Cardiac fibroblast (primary cell): ENCODE data around the gene ACKR3.

Experiments used
- DNase-seq, 2 donors: peaks; one replicate each; pipeline versions ENCODE4 v3.0.0 to v3.0.0-alpha.2; 2010; ENCODE audit warnings: low read depth in 2 of 2
- H3K4me3 ChIP-seq, 2 donors: replicated peaks in 1 of 2; 1 replicate in 1 of 2; 2 replicates in 1 of 2; pipeline ENCODE4 v1.5.1; 2011; ENCODE audit warnings: low read depth in 2 of 2, low read length in 2 of 2, mild to moderate bottlenecking in 2 of 2, moderate library complexity in 1 of 2
- CTCF ChIP-seq: IDR thresholded peaks from one replicate; pipeline ENCODE4 v1.5.1; 2011; ENCODE audit warnings: low read depth, mild to moderate bottlenecking, low read length, inconsistent platforms

Gene ACKR3

GRCh38 chr2:236582968-236583367 lies 13.3 kb downstream of the ACKR3 start:
- H3K4me3 ChIP-seq, result no peak overlapping the region
- no peak for TF ChIP-seq CTCF
- no peak for DNase-seq

- H3K4me3 ChIP-seq, result no peak overlapping the region
- DNase-seq, result no peak
- no peak for TF ChIP-seq CTCF
These were observed 14.1 kb downstream of the ACKR3 start for GRCh38 chr2:236583621-236584203.

- TF ChIP-seq CTCF, result no peak
- no peak for DNase-seq
- H3K4me3 ChIP-seq, result no peak overlapping the region
These were observed 15.1 kb downstream of the ACKR3 start for GRCh38 chr2:236584521-236585384.

GRCh38 chr2:236585966-236586365 lies 16.3 kb downstream of the ACKR3 start:
- H3K4me3 ChIP-seq, result no peak overlapping the region
- DNase-seq, result no peak
- no peak for TF ChIP-seq CTCF

- no peak for DNase-seq
- no peak overlapping the region for H3K4me3 ChIP-seq
- TF ChIP-seq CTCF, result no peak
These were observed 18.5 kb downstream of the ACKR3 start for GRCh38 chr2:236587861-236588815.

GRCh38 chr2:236588932-236589592 lies 19.4 kb downstream of the ACKR3 start:
- no peak overlapping the region for H3K4me3 ChIP-seq
- no peak for TF ChIP-seq CTCF
- no peak for DNase-seq
